ENCODE results near the gene ARL5C. TPM values are rescaled to one million over a fixed set of nuclear protein-coding genes. Genes with fewer than 3 reads are reported as not detected.
"Not testable (repeated sequence)": the region's sequence is repeated elsewhere in the genome, so short reads cannot be mapped to it uniquely, and the experiment has no call there.

The ARL5C gene
- total RNA-seq, 1 experiment from 2014 or later, result not detected

DNA sequence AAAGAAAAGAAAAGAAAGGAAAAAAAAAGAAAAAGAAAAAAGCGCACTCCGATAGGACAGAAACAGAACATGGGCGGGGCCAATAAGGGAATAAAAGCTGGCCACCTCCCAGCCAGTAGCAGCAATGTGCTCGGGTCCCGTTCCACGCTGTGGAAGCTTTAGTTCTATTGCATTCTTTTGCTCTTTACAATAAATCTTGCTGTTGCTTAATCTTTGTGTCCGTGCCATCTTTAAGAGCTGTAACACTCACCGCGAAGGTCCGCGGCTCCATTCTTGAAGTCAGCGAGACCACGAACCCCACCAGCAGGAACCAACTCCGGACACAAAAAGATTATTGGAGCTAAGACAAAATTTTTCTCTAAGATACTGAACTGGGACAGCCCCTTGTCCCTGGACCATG is 3.1 kb upstream of the ARL5C start:
- Histone ChIP-seq H3K9ac (ENCODE audit: low read length) (no peak overlapping the region), H3K4me2 (ENCODE audit: low read depth, low read length, poor library complexity, severe bottlenecking) (no peak overlapping the region), H2AFZ (ENCODE audit: low read length) (no peak overlapping the region), H3K4me1 (ENCODE audit: low read length) (peaks cover 15% of the 10 kb centered on the region), H3K9me2 (replicated peaks; ENCODE audit: insufficient read depth, low read length) (no peaks in the 10 kb centered on the region), H3K36me3 (ENCODE audit: insufficient read depth, low read length) (no peaks in the 10 kb centered on the region), H3K79me2 (ENCODE audit: low read length) (no peaks in the 10 kb centered on the region), H3K27me3 (ENCODE audit: low read length) (no peaks in the 10 kb centered on the region), H3K27ac (ENCODE audit: low read length) (no peak overlapping the region), H4K20me1 (ENCODE audit: insufficient read depth, low read depth, low read length) (no peaks in the 10 kb centered on the region), H3K9me3 (ENCODE audit: low read length) (no peaks in the 10 kb centered on the region), H3K4me3 (ENCODE audit: low read length) (no peak overlapping the region)
- no peak for DNase-seq

DNA sequence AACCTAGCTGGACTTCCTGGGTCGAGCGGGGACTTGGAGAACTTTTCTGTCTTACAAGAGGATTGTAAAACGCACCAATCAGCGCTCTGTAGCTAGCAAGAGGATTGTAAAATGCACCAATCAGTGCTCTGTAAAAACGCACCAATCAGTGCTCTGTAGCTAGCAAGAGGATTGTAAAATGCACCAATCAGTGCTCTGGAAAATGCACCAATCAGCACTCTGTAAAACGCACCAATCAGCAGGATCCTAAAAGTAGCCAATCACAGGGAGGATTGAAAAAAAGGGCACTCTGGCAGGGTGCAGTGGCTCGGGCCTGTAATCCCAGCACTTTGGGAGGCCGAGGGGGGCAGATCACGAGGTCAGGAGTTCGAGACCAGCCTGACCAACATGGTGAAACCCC is 2.5 kb upstream of the ARL5C start:
- not testable (repeated sequence) for H3K27ac ChIP-seq (ENCODE audit: low read length); H3K4me2 ChIP-seq (ENCODE audit: low read depth, low read length, poor library complexity, severe bottlenecking); H3K79me2 ChIP-seq (ENCODE audit: low read length); H3K4me3 ChIP-seq (ENCODE audit: low read length); DNase-seq; H4K20me1 ChIP-seq (ENCODE audit: insufficient read depth, low read depth, low read length); H3K27me3 ChIP-seq (ENCODE audit: low read length); H3K9me2 ChIP-seq (replicated peaks; ENCODE audit: insufficient read depth, low read length); H3K36me3 ChIP-seq (ENCODE audit: insufficient read depth, low read length); H3K4me1 ChIP-seq (ENCODE audit: low read length); H3K9me3 ChIP-seq (ENCODE audit: low read length); H2AFZ ChIP-seq (ENCODE audit: low read length); H3K9ac ChIP-seq (ENCODE audit: low read length)

DNA sequence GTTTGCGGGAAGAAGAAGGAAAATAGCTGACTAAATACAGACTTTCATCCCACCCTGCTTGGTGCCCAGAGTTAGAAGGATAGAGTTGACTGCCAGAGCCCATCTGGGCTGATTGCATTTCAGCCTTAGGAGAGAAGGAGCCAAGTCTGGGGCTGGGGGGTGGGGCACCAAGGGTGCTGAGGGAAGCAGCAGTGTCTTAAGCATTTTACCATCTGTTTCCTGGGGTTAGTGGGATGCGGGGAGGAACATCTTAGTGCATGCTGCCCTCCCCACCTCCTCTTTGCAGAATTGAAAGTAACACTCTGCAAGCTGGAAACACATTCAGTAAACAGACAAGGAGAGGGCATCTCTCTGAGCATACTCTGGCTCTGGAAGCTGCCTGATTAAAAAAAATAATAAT is 1.5 kb upstream of the ARL5C start:
- Histone ChIP-seq H3K9me3 (ENCODE audit: low read length) (no peaks in the 10 kb centered on the region), H3K9me2 (replicated peaks; ENCODE audit: insufficient read depth, low read length) (no peaks in the 10 kb centered on the region), H3K79me2 (ENCODE audit: low read length) (no peaks in the 10 kb centered on the region), H3K4me2 (ENCODE audit: low read depth, low read length, poor library complexity, severe bottlenecking) (no peak overlapping the region), H4K20me1 (ENCODE audit: insufficient read depth, low read depth, low read length) (no peaks in the 10 kb centered on the region), H3K4me3 (ENCODE audit: low read length) (no peak overlapping the region), H3K27ac (ENCODE audit: low read length) (no peak overlapping the region), H3K4me1 (ENCODE audit: low read length) (peaks cover 5% of the 10 kb centered on the region), H3K36me3 (ENCODE audit: insufficient read depth, low read length) (no peaks in the 10 kb centered on the region), H3K9ac (ENCODE audit: low read length) (no peak overlapping the region), H3K27me3 (ENCODE audit: low read length) (no peaks in the 10 kb centered on the region), H2AFZ (ENCODE audit: low read length) (no peak overlapping the region)
- no peak for DNase-seq

DNA sequence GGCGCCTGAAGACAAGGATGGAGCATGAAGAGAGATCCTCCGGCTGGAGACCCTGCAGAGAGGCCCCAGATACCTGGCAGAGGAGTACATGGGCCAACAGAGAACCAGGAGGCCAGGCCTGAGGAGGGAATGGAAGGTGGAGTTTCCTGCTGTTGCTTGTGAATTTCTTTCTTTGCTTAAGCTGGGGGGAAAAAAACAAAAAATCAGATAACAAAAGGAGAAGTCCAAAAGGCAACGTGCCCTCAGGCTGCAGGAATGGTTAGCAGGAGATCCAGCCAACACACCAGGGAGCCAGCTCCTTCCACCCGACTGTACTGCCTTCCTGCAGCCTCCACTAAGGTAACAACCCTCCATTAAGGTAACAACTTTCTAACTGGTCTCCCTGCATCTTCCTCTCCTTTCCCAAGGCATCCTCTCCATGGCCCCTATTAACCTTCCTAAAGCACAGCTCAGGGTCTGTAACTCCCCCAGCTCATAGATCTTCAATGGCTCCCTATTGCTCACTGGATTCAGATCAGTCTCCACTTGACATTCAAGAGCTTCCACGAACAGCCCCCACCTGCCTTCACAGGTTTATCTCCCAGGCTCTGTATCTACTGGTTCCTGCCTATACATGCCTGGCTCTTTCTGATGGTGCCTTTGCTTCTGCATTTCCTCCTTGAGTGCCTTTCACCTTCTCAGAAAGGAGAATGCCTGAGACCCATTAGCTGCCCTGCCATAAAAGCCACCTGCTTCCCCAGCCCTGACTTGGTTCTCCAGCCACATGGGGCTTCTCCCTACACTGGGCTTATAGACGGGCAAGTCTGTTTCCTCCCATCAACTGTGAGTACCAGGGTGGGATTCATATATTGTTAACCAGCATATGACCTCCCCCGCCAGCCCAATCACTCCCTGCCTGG is 725 bp upstream of the ARL5C start:
- H3K27me3 ChIP-seq (ENCODE audit: low read length), result no peaks in the 10 kb centered on the region
- H3K9me2 ChIP-seq (replicated peaks; ENCODE audit: insufficient read depth, low read length), result no peaks in the 10 kb centered on the region
- H2AFZ ChIP-seq (ENCODE audit: low read length), result no peak overlapping the region
- no peak overlapping the region for H3K9ac ChIP-seq (ENCODE audit: low read length)
- no peak for DNase-seq
- no peak overlapping the region for H3K27ac ChIP-seq (ENCODE audit: low read length)
- no peaks in the 10 kb centered on the region for H3K79me2 ChIP-seq (ENCODE audit: low read length)
- no peak overlapping the region for H3K4me2 ChIP-seq (ENCODE audit: low read depth, low read length, poor library complexity, severe bottlenecking)
- peaks cover 5% of the 10 kb centered on the region for H3K4me1 ChIP-seq (ENCODE audit: low read length)
- H3K4me3 ChIP-seq (ENCODE audit: low read length), result no peak overlapping the region
- no peaks in the 10 kb centered on the region for H4K20me1 ChIP-seq (ENCODE audit: insufficient read depth, low read depth, low read length)
- H3K36me3 ChIP-seq (ENCODE audit: insufficient read depth, low read length), result no peaks in the 10 kb centered on the region
- H3K9me3 ChIP-seq (ENCODE audit: low read length), result no peaks in the 10 kb centered on the region

DNA sequence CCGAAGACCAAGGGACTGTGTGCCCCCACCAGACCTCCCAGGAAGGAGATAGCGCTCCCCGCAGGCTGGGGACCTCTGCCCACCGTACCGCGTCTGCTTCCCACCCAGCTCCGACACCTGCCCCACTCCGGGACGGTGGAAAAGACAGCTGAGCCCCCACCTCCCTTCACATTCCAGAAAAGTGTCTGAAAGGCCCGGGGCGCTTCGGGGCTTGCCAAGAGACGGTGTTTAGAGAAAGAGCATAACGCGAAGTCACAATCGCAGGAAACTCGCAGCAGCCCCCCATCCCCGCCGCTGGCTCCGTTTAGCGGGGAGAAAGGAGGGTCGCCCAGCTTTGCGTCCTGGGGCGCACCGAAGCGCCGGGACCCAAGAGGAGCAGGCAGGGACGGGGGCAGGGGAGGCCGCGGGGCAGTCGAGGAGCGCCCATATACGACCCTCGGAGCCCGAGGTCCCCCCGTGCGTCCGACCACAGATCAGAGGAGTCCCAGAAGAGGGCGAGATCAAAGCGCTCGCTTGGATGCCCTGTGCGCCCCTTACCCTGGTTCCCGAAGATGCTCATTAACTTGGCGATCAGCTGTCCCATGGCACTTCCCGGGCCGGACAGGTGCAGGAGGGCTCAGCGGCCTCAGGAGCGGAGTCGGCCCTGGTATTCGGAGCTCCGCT is 652 bp downstream of the ARL5C start:
- Histone ChIP-seq H3K9me2 (replicated peaks; ENCODE audit: insufficient read depth, low read length) (no peaks in the 10 kb centered on the region), H2AFZ (ENCODE audit: low read length) (no peak overlapping the region), H3K27ac (ENCODE audit: low read length) (no peak overlapping the region), H3K27me3 (ENCODE audit: low read length) (no peaks in the 10 kb centered on the region), H3K9me3 (ENCODE audit: low read length) (no peaks in the 10 kb centered on the region), H3K9ac (ENCODE audit: low read length) (no peak overlapping the region), H3K4me2 (ENCODE audit: low read depth, low read length, poor library complexity, severe bottlenecking) (no peak overlapping the region), H3K4me3 (ENCODE audit: low read length) (no peak overlapping the region), H3K4me1 (ENCODE audit: low read length) (peaks cover 5% of the 10 kb centered on the region), H4K20me1 (ENCODE audit: insufficient read depth, low read depth, low read length) (no peaks in the 10 kb centered on the region), H3K79me2 (ENCODE audit: low read length) (no peaks in the 10 kb centered on the region), H3K36me3 (ENCODE audit: insufficient read depth, low read length) (no peaks in the 10 kb centered on the region)
- no peak for DNase-seq

DNA sequence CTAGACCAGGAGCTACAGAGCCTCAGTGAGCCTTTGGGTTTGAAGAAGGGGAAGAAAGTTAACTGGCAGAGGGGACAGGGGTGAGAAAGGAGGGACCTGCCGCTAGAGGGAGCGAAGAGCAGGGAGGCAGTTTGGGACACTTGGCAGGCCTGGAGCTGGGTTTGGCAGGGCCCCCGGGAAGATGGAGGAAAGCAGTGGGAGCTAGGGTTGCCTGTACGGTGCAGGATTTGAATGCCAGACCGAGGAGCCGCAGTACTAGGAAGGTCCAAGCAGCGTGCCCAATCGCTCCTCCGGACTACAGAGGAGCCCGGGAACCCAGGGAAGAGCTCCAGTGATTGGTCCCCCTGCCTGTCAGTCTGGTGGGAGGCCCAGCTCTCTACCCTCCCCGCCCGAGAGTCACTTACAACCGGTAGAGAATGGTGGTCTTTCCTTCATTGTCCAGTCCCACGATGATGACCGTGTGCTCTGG is 1.3 kb downstream of the ARL5C start:
- H3K79me2 ChIP-seq (ENCODE audit: low read length), result no peaks in the 10 kb centered on the region
- H2AFZ ChIP-seq (ENCODE audit: low read length), result peak overlapping the region; percentile 6; the same call in 1 of the 2 replicates
- peak; percentile 90 for DNase-seq
- no peaks in the 10 kb centered on the region for H4K20me1 ChIP-seq (ENCODE audit: insufficient read depth, low read depth, low read length)
- peak overlapping the region; percentile 25 for H3K9ac ChIP-seq (ENCODE audit: low read length)
- H3K27me3 ChIP-seq (ENCODE audit: low read length), result no peaks in the 10 kb centered on the region
- peaks cover 5% of the 10 kb centered on the region for H3K4me1 ChIP-seq (ENCODE audit: low read length)
- H3K4me2 ChIP-seq (ENCODE audit: low read depth, low read length, poor library complexity, severe bottlenecking), result peak overlapping the region; percentile 61
- H3K27ac ChIP-seq (ENCODE audit: low read length), result no peak overlapping the region
- peak overlapping the region; percentile 20; the same call in 1 of the 2 replicates for H3K4me3 ChIP-seq (ENCODE audit: low read length)
- H3K9me2 ChIP-seq (replicated peaks; ENCODE audit: insufficient read depth, low read length), result no peaks in the 10 kb centered on the region
- no peaks in the 10 kb centered on the region for H3K36me3 ChIP-seq (ENCODE audit: insufficient read depth, low read length)
- no peaks in the 10 kb centered on the region for H3K9me3 ChIP-seq (ENCODE audit: low read length)

DNA sequence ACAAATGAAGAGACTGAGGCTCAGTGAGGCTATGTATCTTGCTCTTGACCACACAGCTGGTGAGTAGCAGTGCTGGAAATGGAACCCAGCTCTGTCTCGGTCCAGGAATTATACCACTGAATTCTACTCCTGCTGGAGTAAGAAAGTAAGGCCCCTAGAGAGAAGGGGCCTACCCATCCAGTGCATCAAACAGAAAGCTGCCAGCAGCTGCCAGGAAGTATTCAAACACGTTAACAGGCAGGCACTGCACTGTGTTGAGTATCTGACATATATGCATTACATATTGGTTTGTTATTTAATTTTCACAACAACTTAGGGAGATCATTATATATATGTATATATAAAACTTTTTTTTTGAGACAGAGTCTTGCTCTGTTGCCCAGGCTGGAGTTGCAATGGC is 4.0 kb downstream of the ARL5C start:
- Histone ChIP-seq H3K9ac (ENCODE audit: low read length) (no peak overlapping the region), H3K9me2 (replicated peaks; ENCODE audit: insufficient read depth, low read length) (no peaks in the 10 kb centered on the region), H3K4me2 (ENCODE audit: low read depth, low read length, poor library complexity, severe bottlenecking) (no peak overlapping the region), H3K9me3 (ENCODE audit: low read length) (no peaks in the 10 kb centered on the region), H3K4me1 (ENCODE audit: low read length) (peaks cover 5% of the 10 kb centered on the region), H3K27me3 (ENCODE audit: low read length) (no peaks in the 10 kb centered on the region), H3K36me3 (ENCODE audit: insufficient read depth, low read length) (no peaks in the 10 kb centered on the region), H3K79me2 (ENCODE audit: low read length) (no peaks in the 10 kb centered on the region), H4K20me1 (ENCODE audit: insufficient read depth, low read depth, low read length) (no peaks in the 10 kb centered on the region), H3K4me3 (ENCODE audit: low read length) (no peak overlapping the region), H2AFZ (ENCODE audit: low read length) (no peak overlapping the region), H3K27ac (ENCODE audit: low read length) (no peak overlapping the region)
- no peak for DNase-seq

DNA sequence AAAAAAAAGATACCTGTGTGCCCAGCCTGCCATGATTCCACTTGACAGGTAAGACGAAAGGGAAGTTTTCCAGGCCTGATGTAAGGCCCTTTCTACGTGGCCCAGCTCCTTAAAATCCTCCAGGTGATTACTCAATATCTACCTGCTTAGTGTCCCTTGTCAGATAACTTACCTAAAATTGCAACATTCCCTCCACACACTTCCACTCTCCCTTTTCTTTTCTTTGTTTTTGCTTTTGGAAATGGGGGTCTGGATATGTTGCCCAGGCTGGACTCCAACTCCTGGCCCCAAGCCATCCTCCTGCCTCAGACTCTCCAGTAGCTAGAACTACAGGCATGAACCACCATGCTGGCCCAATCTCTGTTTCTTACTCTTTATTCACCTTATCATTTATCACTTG is 7.3 kb downstream of the ARL5C start:
- no peak overlapping the region for H3K4me3 ChIP-seq (ENCODE audit: low read length)

More for the DNA sequence above, 7.3 kb downstream of the ARL5C start:
- H3K4me1 ChIP-seq (ENCODE audit: low read length), result peaks cover 2% of the 10 kb centered on the region; the same call in 1 of the 2 replicates
- H3K27ac ChIP-seq (ENCODE audit: low read length), result no peak overlapping the region
- H3K4me2 ChIP-seq (ENCODE audit: low read depth, low read length, poor library complexity, severe bottlenecking), result no peak overlapping the region
- H3K27me3 ChIP-seq (ENCODE audit: low read length), result no peaks in the 10 kb centered on the region
- no peak overlapping the region for H2AFZ ChIP-seq (ENCODE audit: low read length)
- H3K79me2 ChIP-seq (ENCODE audit: low read length), result no peaks in the 10 kb centered on the region
- H4K20me1 ChIP-seq (ENCODE audit: insufficient read depth, low read depth, low read length), result no peaks in the 10 kb centered on the region
- no peak overlapping the region for H3K9ac ChIP-seq (ENCODE audit: low read length)
- DNase-seq, result no peak
- no peaks in the 10 kb centered on the region for H3K9me3 ChIP-seq (ENCODE audit: low read length)
- no peaks in the 10 kb centered on the region for H3K9me2 ChIP-seq (replicated peaks; ENCODE audit: insufficient read depth, low read length)
- H3K36me3 ChIP-seq (ENCODE audit: insufficient read depth, low read length), result no peaks in the 10 kb centered on the region
